Endothelial cell (in vitro differentiated cells): Measurements from ENCODE around the gene AGBL4. TPM values are rescaled to one million over a fixed set of nuclear protein-coding genes. Genes with fewer than 3 reads are reported as not detected.
"Not testable (repeated sequence)": the region's sequence is repeated elsewhere in the genome, so short reads cannot be mapped to it uniquely, and the experiment has no call there.

Experiments used
- DNase-seq: peaks from one replicate; pipeline ENCODE4 v3.0.0; 2021; ENCODE audit warnings: low spot score
- H3K27ac Mint-ChIP-seq: one replicate; pipeline ENCODE4 v1.8.0; 2021; ENCODE audit warnings: mixed read lengths, inconsistent platforms; ENCODE audit not compliant: unreplicated experiment
- H3K27me3 Mint-ChIP-seq: one replicate; pipeline ENCODE4 v1.8.0; 2021; ENCODE audit warnings: mild to moderate bottlenecking, moderate library complexity, mixed read lengths, inconsistent platforms; ENCODE audit not compliant: unreplicated experiment
- H3K36me3 Mint-ChIP-seq: one replicate; pipeline ENCODE4 v1.8.0; 2021; ENCODE audit warnings: mild to moderate bottlenecking, low read depth, mixed read lengths, inconsistent platforms; ENCODE audit not compliant: unreplicated experiment
- H3K4me1 Mint-ChIP-seq: one replicate; pipeline ENCODE4 v1.8.0; 2021; ENCODE audit warnings: mild to moderate bottlenecking, mixed read lengths, inconsistent platforms; ENCODE audit not compliant: unreplicated experiment
- H3K4me3 Mint-ChIP-seq: one replicate; pipeline ENCODE4 v1.8.0; 2021; ENCODE audit warnings: mild to moderate bottlenecking, mixed read lengths, inconsistent platforms; ENCODE audit not compliant: unreplicated experiment
- H3K9me3 Mint-ChIP-seq: one replicate; pipeline ENCODE4 v1.8.0; 2021; ENCODE audit warnings: mixed read lengths, inconsistent platforms; ENCODE audit not compliant: unreplicated experiment
- CTCF ChIP-seq: fragments of 200-600 bp; sonication (generic); IDR thresholded peaks from one replicate; pipeline ENCODE4 v1.5.0; 2021; ENCODE audit warnings: antibody characterized with exemption; ENCODE audit not compliant: unreplicated experiment
- total RNA-seq: library from RNA; stranded (reverse); fragmentation: NEBNext Ultra II Directional; extraction: Animal tissue kit (Norgen Biotek cat#: 25700); gene quantifications from one replicate; pipeline ENCODE4 v1.2.1, GENCODE V29; 2021; ENCODE audit not compliant: unreplicated experiment

The AGBL4 gene
- total RNA-seq, 1 donor from 2014 or later, result 0.51 TPM

GRCh38 chr1:49036700-49037099, 987.1 kb downstream of the AGBL4 start:
- no peak for TF ChIP-seq CTCF
- Mint-ChIP-seq H3K27ac (no peak overlapping the region), H3K4me1 (peaks cover 4% of the 10 kb centered on the region)

GRCh38 chr1:49028396-49028795, 995.4 kb downstream of the AGBL4 start:
- no peaks in the 10 kb centered on the region for H3K36me3 Mint-ChIP-seq
- no peak overlapping the region for H3K27ac Mint-ChIP-seq
- H3K4me3 Mint-ChIP-seq, result no peak overlapping the region
- no peaks in the 10 kb centered on the region for H3K4me1 Mint-ChIP-seq
- no peak for DNase-seq
- no peak for TF ChIP-seq CTCF
- no peaks in the 10 kb centered on the region for H3K27me3 Mint-ChIP-seq
- H3K9me3 Mint-ChIP-seq, result no peaks in the 10 kb centered on the region

More at GRCh38 chr1:49036700-49037099, 987.1 kb downstream of the AGBL4 start:
- peak; percentile 11 for DNase-seq
- H3K9me3 Mint-ChIP-seq, result no peaks in the 10 kb centered on the region
- H3K36me3 Mint-ChIP-seq, result no peaks in the 10 kb centered on the region
- H3K27me3 Mint-ChIP-seq, result peaks cover 2% of the 10 kb centered on the region
- H3K4me3 Mint-ChIP-seq, result no peak overlapping the region

GRCh38 chr1:49026230-49026811, 997.4 kb downstream of the AGBL4 start:
- H3K4me3 Mint-ChIP-seq, result no peak overlapping the region
- no peak for TF ChIP-seq CTCF
- no peaks in the 10 kb centered on the region for H3K36me3 Mint-ChIP-seq
- H3K9me3 Mint-ChIP-seq, result no peaks in the 10 kb centered on the region
- no peak overlapping the region for H3K27ac Mint-ChIP-seq
- H3K27me3 Mint-ChIP-seq, result no peaks in the 10 kb centered on the region
- H3K4me1 Mint-ChIP-seq, result no peaks in the 10 kb centered on the region
- DNase-seq, result no peak

- H3K27ac Mint-ChIP-seq, result no peak overlapping the region
- no peaks in the 10 kb centered on the region for H3K4me1 Mint-ChIP-seq
- no peak overlapping the region for H3K4me3 Mint-ChIP-seq
- H3K27me3 Mint-ChIP-seq, result peaks cover 2% of the 10 kb centered on the region
- DNase-seq, result no peak
- H3K36me3 Mint-ChIP-seq, result no peaks in the 10 kb centered on the region
- H3K9me3 Mint-ChIP-seq, result no peaks in the 10 kb centered on the region
- no peak for TF ChIP-seq CTCF
Measured at GRCh38 chr1:49016030-49016977, 1007.5 kb downstream of the AGBL4 start.

GRCh38 chr1:49013079-49013478, 1010.7 kb downstream of the AGBL4 start:
- no peak overlapping the region for H3K27ac Mint-ChIP-seq
- no peaks in the 10 kb centered on the region for H3K27me3 Mint-ChIP-seq
- no peak for DNase-seq
- no peak for TF ChIP-seq CTCF
- H3K4me1 Mint-ChIP-seq, result no peaks in the 10 kb centered on the region
- H3K4me3 Mint-ChIP-seq, result no peak overlapping the region
- no peaks in the 10 kb centered on the region for H3K9me3 Mint-ChIP-seq
- no peaks in the 10 kb centered on the region for H3K36me3 Mint-ChIP-seq

- DNase-seq, H3K27me3 Mint-ChIP-seq, H3K36me3 Mint-ChIP-seq, H3K9me3 Mint-ChIP-seq, H3K4me3 Mint-ChIP-seq, H3K4me1 Mint-ChIP-seq, H3K27ac Mint-ChIP-seq: not testable (repeated sequence)
Measured at GRCh38 chr1:49002981-49003380, 1020.8 kb downstream of the AGBL4 start.
